ENCODE results near the gene CCNL2. TPM values are rescaled to one million over a fixed set of nuclear protein-coding genes. Genes with fewer than 3 reads are reported as not detected.

CCNL2 gene
- total RNA-seq, 1 donor from 2014 or later: 194 TPM

DNA sequence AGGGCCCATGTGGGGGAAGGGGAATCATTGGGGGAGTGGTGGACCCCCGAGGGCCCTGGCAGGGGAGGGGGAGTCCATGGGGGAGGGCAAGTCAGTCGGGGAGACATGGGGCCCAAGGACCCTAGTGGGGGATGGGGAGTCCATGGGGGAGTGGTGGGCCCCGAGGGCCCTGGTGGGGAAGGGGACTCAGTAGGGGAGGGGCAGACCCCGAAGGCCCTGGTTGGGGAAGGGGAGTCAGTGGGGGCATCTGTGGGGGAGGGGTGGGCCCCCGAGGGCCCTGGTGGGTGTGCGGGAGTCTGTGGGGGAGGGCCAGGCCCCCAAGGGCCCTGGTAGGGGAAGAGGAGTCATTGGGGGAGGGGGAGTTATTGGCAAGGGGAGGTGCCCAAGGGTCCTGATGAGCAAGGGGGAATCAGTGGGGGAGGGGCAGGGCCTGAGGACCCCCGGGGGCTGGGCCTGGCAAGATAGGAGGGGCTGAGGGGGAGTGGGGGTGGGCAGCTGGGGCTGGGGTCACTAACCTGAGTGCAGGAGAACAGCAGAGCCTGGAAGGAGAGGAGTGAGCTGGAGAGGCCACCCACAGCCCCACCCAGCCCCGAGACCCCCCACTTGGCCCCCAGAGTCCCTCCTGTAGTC, 42.9 kb downstream of the CCNL2 start:
- DNase-seq (ENCODE audit: low spot score): no peak

DNA sequence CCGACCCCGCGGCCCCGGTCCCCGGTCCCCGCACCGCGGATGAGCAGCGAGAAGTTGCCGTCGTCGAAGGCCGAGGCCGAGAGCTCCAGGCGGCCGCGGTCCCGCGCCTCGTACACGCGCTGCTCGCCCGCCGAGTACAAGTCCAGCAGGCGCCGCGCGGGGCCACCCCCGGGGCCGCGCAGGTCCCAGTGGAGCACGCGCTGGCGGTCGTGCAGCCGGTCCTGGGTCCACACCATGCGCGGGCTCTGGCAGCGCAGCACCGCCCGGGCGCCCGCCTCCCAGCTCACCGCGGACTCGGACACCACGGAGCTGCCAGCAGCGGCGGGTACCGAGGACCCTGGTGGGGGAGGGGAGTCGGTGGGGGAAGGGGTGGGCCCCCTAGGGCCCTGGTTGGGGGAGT, 43.7 kb downstream of the CCNL2 start:
- no peak for DNase-seq (ENCODE audit: low spot score)

DNA sequence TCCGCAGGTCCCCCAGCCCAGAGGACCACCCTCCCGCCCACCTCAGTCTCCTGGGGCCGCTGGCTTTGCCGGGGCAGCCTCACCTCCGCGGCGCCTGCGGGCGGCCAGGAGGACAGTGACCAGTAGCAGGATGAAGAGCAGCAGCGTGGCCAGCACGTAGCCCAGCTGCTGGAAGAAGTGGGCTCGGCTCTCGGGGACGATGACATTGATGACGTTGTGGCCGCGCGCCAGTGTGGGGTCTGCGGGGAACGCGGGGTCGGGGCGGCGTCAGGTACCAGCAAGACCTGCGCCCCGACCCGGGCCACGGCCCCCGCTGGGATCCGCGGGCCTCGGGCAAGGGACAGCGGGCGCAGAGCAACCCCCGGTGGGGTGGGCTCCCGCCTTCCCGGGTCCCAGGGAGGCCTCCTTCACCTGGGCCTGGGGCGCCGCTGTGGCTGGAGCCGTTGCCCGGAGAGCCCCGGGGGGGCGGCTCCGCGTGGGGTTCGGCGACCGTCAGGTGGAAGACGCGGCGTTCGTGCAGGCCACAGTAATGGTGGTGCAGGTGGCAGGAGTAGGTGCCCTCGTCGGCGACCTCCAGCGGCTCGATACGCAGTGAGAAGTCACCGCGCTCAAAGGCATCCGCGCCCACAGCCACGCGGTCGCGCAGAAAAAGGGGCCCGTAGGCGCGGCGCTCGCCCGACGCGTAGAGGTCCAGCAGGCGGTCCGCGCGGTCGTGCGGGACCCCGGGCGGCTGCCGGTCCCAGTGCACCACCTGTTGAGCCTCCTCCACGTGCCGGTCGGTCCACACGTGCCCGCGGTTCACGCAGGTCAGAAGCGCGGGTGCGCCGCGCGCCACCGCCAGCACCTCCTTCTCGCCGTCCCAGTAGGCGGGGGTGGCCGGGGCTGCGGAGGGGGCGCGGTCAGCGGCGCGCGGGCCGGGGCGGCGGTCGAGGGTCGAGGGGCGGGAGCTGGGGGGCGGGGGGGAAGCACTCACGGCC, 44.6 kb downstream of the CCNL2 start:
- no peak for DNase-seq (ENCODE audit: low spot score)

DNA sequence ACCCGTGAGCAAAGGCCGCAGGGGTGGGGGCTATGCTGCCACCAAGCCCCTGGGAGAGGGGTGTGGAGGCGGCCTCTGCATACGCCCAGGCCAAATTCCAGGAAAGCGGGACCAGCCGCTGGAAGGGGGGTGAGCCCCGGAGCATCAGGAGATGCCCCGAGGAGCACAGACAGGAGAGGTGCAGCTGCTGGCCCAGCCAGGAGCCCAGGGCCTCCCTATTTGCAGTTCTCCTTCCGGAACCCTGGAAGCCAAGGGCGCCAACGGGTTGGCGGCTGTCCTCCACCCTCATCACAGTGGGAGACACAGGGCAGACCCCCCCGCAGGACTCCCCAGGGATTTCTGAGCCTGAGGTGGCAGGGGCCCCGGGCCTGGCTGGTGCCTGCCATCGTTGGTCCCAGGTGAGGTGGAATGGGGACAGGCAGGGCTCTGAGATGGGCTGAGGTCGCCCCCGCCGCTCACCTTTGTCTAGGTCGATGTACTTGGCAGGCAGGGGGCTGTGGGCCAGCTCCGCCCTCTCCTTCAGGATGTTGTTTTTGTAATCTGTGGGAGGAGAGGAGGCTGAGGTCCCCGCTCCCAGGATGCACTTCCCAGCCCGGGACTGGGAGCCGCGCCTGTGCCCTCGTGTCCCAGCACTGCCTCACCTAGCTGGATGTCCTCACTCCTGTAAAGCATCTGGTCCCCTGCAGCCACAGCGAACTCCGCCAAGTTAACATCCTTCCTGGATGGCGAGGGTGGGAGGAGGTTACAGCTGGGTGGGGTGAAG, 45.6 kb downstream of the CCNL2 start:
- DNase-seq (ENCODE audit: low spot score): no peak

DNA sequence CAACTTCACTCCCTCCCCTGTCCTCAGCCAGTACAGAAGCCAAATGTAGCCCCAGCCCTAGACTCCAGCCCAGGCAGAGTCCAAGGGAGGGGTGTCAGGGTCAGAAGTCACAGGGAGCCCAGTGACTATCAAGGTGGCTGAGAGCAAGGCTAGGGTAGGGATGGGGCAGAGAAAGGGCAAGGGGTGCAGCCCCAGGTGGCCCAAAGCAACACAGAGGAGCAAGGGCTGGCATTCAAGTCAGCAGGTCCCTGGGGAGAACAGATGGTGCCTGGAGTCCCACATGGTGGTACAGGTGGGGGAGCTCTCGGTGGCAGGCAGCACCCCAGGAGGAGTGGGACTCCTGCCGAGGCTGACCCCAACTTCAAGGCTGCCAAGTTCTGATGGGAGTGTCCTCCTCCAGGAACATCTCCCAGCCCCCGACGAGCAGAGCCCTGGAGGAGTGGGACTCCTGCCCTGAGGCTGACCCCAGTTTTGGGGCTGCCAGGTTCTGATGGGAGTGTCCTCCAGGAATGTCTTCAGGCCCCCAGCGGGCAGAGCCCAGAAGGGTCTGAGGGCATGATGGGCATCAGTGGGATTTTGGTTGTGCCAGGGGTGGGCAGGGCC, 46.2 kb downstream of the CCNL2 start:
- DNase-seq (ENCODE audit: low spot score): no peak

DNA sequence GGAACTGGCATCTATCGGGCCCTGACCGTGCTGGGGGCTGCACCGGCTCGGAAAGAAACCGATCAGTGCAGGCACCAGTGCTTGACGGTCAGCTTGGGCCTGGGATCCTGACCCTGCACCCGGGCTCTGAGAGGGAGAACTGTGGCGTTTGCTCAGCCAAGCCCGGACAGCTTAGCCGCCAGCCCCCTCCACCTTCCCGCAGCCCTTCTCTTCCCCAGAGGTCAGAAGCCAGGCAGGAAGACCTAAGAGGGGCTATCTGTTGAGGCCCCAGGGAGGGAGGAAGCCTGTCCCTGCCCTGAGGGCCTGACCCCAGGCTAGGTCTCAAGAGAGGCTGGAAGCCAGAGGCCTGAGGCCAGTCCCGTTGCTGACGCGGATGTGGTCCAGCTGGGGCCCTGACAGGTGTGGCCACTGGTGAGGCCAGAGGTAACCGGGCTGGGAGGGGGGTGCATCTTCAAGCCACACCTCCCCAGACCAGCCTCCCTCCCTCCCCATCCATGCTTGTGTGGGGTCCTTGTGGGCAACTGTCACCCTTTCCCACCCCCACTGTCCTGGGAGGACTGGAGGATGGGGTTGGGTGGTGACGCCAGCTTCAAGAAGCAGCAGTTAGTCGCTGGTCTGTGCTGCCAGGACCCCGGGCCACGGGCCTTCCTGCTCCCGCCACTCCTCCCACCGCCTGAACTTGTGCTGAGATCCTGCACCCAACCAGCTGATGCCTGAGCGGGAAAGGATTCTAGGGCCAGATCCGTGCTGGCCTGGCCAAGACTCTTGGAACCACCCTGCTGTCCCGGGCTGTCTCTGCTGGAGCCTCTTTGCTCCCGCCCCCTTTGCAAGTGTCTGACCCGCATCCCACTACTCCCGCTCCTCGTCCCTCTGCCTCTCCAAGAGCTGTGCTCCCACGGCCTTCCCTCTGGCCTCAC, 47.4 kb downstream of the CCNL2 start:
- no peak for DNase-seq (ENCODE audit: low spot score)

DNA sequence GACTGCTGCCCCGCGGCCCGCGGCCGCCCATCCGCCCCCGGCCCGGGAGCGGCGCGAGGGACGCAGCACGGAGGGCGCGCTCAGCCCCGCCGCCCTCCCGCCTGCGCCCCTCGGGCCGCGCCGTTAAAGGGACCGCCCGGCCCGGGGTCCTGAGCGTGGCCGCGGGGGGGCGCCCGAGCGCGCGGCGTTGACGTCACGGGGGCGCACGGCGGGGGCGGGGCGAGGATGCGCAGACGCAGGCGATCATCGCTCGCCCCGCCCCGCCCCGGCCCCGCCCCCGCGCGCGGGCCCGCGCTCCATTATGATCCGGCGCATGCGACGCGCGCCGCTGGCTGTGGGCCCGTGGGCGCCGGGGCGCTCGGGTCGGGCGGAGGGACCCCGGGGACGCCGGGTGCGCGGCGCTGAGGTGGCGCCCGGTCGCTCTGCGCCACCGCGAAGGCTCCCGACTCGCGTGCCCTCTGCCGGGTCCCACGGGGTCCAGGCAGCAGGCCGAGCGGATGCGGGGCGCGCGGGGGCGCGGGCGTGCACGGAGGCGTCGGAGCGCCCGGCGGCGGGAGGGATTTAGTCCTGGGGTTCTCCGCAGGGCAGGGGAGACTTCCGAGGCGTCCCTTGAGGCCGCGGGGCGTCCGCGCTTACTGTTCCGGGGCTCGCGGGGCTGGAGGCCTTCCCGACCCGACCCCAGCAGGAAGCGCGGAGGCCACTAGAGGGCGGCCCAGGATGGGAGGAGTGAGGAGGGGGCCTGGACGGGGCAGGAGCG, 49.7 kb downstream of the CCNL2 start, which contains the start of gene DVL1:
Gene DVL1 (minus strand): TSS at position 163 of the 757 bp plus-strand sequence. CDS start 353 bp downstream, outside the sequence.
- DNase-seq (ENCODE audit: low spot score): no peak

DNA sequence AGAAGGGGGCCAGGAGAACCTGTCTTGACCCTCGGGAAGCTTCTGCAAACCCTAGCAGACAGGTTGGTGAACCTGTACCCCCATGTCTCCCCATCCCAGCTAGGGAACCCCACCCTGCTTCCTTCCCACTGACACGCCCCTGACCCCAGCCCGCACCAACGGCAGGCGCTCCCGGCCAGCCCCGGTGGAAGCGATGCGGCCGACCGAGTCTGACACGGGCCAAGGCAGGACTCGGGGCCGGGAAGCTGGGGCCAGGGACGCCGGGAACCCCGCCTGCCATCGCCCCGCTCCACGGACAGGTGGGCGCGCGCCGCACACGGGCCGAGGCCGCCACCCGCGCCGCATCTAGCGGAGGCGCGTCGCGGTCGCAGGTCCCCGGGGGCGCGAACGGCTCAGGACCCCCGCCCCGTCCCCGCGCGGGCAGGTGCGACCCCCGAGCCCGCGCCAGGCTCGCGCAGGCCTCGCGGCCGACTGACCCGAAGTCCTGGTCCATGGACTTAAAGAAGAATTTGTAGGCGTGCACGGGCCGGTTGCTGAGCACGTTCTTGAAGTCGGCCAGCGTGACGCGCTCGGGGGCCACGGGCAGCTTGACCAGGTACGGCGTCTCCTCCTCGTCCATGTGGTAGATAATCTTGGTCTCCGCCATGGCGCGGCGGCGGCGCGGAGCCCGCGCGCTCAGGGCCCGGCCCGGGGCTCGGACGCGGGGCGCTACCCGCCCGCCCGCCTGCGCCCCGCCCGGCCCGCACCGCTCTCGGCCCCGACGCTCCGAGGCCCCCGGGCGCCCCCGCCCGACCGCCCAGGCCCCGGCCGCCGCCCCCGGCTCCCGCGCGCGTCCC, 50.5 kb downstream of the CCNL2 start:
- no peak for DNase-seq (ENCODE audit: low spot score)

DNA sequence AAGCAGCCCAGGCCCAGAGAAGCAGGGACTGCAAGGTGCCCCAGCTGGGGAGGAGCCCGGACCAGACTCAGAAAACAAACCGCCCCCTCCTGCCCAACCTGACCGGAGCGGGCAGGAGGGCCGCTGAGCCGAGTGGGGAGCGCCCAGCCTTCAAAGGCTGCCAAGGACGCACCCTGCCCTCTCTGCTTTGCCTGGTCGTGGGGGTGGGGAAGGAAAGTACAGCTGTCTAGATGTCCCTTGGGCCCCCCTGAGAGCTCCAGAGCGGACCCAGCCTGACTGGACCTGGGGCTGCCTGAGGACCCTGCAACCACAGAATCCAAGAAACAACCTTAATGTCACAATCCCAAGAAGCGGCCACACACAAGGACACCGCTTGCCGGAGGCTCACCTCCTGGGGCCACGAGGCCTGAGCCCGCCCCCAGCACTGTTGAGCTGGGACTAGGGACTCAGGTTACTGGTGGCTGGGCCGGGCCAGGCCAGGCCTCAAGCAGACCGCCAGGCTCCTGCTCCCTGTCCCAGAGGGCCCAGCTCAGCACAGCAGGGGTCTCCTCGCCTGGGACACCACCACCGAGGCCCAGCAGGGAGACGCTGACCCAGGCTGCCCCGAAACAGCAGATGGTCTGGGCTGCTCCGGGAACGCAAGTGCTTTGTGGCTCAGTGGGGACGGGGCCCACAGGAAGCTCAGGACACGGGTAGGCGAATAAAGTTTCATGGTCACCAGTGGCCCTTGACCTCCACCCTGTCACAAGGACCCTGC, 51.3 kb downstream of the CCNL2 start:
- no peak for DNase-seq (ENCODE audit: low spot score)

DNA sequence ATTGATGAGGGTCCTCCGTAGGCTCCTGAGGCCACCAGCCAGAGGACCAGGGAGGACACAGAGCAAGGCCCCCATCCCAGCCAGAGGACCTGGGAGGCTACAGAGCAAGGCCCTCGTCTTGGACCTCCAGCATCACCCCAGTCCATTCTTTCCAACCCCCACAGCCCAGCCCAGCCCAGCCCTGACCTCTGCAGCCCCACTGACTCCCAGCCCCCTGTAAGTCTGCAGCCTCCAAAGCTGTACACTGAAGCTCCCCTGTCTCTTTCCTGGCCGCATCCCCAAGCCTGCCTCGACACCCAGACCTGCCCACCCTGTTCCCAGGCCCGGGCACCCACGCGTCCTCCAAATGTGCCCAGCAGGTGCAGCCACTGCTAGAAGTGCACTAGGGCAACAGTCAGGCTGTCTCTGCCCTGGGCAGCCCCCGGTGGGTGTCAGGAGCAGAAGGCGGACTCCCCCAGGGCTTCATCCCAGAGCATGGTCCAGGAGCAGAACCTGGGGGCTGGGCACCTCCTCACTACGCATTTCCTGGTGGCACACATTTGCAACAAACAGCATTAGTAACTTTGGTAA, 52.0 kb downstream of the CCNL2 start:
- DNase-seq (ENCODE audit: low spot score): no peak

DNA sequence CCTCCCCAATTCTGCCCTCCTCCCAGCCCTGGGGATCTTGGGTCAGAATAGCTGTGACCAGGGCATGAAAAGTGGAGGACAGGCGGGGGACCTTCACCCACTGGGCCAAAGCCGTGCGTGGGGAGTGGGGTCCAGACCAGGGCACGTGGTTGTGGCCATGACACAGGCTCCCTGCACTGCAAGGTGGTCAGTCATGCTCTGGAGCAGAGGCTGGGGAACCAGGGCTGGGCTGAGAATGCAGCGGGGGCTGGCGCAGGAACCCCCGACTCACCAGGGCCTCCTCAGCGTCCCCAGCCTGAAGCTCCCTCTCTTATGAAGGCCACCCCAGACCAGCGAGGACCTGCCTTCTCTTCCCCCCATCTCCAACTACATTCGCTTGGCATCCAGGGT, 52.6 kb downstream of the CCNL2 start:
- no peak for DNase-seq (ENCODE audit: low spot score)

DNA sequence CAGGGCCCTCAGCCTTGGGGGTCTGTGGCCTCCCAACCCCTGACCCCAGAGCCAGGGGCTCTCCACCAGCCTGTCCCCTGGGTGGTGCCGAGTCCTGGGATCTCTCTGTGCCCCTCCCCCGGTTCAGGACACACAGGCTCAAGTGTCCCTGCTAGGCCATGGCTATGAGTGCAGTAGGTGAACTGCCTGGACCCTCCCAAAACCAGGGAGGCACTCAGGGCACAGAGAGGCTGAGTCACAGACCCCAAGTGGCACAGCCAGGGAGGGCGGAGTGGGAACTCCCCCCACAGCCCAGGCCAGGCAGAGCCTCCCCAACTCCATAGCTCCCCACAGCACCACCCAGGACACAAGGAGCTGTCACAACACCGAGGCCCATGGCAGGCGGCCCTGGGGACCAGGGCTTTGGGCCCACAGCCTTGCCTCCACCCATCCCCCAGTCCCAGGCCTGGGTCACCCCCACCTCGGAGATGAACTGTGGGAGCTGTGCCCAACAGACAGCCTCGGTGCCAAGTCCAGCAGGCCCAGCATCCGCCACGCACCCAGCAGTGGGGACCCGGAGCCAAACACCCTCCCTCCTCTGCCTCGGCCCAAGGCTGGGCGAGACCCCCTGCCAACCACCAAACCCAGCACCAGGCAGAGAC, 53.2 kb downstream of the CCNL2 start:
- no peak for DNase-seq (ENCODE audit: low spot score)

DNA sequence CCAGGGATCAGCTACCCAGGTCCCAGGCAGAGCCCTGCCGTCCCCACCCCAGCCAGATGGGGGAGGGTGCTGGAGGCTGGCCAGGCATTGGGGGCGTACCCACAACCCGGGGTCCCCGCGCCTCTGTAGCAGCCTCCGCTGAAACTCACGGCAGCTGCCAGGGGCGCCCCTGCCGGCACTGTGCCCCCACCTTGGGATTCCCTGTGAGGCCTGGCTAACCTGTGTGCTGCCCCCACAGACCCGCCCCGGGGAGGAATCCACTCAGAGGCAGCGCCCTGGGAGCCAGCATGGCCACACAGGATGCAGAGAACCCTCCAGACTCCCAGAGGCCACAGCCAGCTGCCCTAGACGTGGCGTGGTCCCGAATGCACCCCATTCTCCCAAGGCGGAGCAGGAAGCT, 53.8 kb downstream of the CCNL2 start:
- no peak for DNase-seq (ENCODE audit: low spot score)

DNA sequence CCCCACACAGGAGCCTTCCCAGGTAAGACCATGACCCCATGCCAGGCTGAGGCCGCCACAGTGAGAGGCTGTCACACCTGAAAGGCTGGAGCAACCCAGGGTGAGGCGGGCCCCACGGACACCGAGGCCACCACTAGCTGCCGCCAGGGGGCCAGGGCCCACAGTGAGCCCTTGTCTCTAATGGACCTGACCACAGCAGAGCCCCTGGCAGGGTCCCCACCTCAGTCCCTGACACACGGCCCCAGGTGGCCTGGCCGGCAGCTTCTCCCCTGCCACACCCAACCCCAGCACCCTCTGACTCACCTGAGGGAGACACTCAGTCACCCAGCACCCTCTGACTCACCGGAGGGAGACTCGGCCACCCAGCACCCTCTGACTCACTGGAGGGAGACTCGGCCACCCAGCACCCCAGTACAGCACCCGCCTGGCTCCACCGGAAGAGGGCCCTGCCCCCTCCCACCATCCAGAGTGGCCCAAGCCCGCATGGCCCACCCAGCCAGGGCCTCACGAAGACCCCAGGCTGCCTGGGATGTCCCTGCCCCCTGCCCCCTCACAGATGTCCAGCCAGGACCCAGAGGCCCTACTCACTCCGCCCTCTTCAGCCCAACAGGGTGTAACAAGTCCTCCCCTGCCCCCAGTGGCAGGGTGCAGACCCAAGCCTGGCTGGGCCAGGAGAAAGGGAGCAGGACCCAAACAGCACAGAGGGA, 54.3 kb downstream of the CCNL2 start:
- no peak for DNase-seq (ENCODE audit: low spot score)

DNA sequence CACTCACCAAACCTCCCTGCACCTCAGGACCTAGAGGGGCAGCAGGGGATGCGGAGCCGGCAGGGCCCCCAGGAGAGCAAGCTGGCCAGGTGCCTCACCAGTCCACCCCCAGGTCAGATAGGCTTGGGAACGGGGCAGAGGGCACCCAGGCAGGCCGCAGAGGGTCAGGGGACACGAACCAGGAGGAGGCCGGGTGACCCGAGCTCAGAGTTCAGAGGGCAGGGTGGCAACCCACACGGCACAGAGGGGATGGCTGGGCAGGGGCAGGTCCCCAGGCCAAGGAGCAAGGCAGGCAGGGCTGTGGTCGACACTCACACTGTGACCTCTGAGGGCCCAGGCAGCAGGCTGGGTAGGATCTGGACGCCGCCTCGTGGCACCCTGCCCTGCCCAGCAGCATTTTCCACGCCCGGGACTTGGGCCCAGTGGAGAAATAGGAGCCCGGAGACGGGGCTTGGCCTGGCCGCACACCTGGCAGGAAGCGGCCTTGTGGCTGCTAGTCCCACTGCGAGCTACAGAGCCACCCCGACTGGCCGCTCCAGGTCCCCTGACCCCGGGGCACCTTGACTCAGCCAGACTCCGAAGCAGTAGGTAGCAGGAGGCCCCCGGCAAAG, 55.2 kb downstream of the CCNL2 start:
- no peak for DNase-seq (ENCODE audit: low spot score)

DNA sequence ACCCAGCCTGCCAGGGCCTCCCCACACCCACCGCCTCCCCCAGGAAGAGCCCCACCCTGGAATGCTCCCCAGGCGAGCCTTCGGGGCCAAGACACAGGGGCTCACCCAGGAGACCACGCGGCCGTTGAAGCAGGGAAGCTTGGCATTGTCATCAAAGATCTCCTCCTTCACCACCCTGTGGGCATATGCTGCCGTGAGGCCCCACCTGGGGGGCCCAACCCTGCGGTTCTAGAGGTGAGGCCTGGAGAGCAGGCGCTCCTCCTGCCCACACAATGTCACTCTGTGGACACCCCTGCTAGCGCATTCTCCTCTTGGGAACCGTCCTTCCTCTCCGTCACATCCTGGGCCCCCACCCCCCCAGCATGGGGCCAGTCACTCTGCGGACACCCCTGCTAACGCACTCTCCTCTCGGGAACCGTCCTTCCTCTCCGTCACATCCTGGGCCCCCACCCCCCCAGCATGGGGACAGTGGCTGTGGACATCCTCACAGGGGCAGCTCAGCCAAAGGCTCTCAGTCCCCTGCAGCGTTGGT, 56.5 kb downstream of the CCNL2 start:
- no peak for DNase-seq (ENCODE audit: low spot score)
